ENCODE results near the gene FANK1.

FANK1 gene

GRCh38 chr10:126011995-126012394 lies 115.6 kb downstream of the FANK1 start:
- H3K4me3 ChIP-seq (ENCODE audit: low read length): no peak overlapping the region
- no peak for TF ChIP-seq CTCF (IDR thresholded peaks at IDR 0.05; ENCODE audit: insufficient read depth, low read depth, low read length, missing control alignments)
- no peak for DNase-seq (ENCODE audit: low read depth)

- no peak for TF ChIP-seq CTCF (IDR thresholded peaks at IDR 0.05; ENCODE audit: insufficient read depth, low read depth, low read length, missing control alignments)
Observed at GRCh38 chr10:126012485-126012884, 116.1 kb downstream of the FANK1 start.

GRCh38 chr10:126013489-126014281 lies 117.3 kb downstream of the FANK1 start:
- peak; percentile 85 for DNase-seq (ENCODE audit: low read depth)
- H3K4me3 ChIP-seq (ENCODE audit: low read length): no peak overlapping the region
- TF ChIP-seq CTCF (IDR thresholded peaks at IDR 0.05; ENCODE audit: insufficient read depth, low read depth, low read length, missing control alignments): no peak

More at GRCh38 chr10:126012485-126012884, 116.1 kb downstream of the FANK1 start:
- peak; percentile 58 for DNase-seq (ENCODE audit: low read depth)
- no peak overlapping the region for H3K4me3 ChIP-seq (ENCODE audit: low read length)

- no peak for TF ChIP-seq CTCF (IDR thresholded peaks at IDR 0.05; ENCODE audit: insufficient read depth, low read depth, low read length, missing control alignments)
- H3K4me3 ChIP-seq (ENCODE audit: low read length): no peak overlapping the region
- peak; percentile 30 for DNase-seq (ENCODE audit: low read depth)
Observed at GRCh38 chr10:126014309-126014708, 117.9 kb downstream of the FANK1 start.

GRCh38 chr10:126015413-126015812 lies 119.0 kb downstream of the FANK1 start:
- TF ChIP-seq CTCF (IDR thresholded peaks at IDR 0.05; ENCODE audit: insufficient read depth, low read depth, low read length, missing control alignments): no peak
- no peak overlapping the region for H3K4me3 ChIP-seq (ENCODE audit: low read length)
- DNase-seq (ENCODE audit: low read depth): no peak

- H3K4me3 ChIP-seq (ENCODE audit: low read length): no peak overlapping the region
- peak; percentile 51 for DNase-seq (ENCODE audit: low read depth)
- TF ChIP-seq CTCF (IDR thresholded peaks at IDR 0.05; ENCODE audit: insufficient read depth, low read depth, low read length, missing control alignments): no peak
Observed at GRCh38 chr10:126016156-126016805, 119.9 kb downstream of the FANK1 start.

Data from epithelial cell of esophagus (primary cell).